Measurements from ENCODE around the gene MVP.
"Not testable (repeated sequence)": the region's sequence is repeated elsewhere in the genome, so short reads cannot be mapped to it uniquely, and the experiment has no call there.

Gene MVP

DNA sequence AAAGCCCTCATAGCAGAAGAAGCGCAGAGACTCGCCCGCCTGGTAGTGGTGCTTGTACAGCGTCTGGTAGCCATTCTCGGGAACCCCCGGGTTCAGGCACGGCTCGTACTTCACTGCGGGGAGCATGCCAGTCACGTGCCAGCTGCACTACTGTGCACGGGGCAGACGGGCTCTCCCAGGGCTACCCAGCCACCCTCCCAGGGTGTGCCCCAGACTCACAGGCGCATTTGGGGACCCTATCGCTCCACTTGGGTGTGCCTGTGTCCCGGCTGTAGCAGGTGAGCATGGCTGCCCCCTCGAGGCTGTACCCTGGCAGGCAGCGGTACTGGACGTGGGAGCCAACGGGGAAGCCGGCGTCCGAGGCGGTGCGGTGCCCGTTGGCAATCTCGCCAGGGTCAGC lies 53.1 kb downstream of the MVP start:
- H3K27me3 Mint-ChIP-seq = peaks cover 27 to 29% of the 10 kb centered on the region in 2 donors
- H3K4me1 Mint-ChIP-seq = peaks cover 12 to 18% of the 10 kb centered on the region in 2 donors
- DNase-seq (no peak), ATAC-seq (replicated peaks) (no peak)
- peaks cover 0 to 4% of the 10 kb centered on the region in 2 donors for H3K36me3 Mint-ChIP-seq
- peaks cover 5% of the 10 kb centered on the region in 2 donors for H3K9me3 Mint-ChIP-seq
- no peak overlapping the region for H3K27ac Mint-ChIP-seq
- H3K4me3 Mint-ChIP-seq = no peak overlapping the region

DNA sequence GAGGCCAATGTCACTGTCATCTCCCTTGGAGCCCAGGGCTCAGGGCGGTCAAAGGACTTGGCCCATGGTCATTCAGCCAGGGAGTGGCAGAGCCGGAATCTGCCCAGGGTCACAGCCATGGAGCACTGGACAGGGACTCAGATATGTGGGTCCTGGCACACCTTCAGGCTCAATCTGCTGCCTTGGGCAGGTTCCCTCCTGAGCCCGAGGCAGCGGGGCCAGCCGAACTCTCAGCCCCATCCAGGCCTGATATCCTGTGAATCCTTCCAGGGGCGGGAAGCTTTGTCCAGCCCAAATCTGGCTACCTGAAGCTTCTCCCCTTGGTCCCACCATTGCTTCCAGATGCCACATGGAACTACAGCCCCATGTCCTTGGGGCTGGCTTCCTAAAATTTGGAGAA lies 54.9 kb downstream of the MVP start:
- H3K4me3 Mint-ChIP-seq = no peak overlapping the region
- peaks cover 5% of the 10 kb centered on the region in 2 donors for H3K9me3 Mint-ChIP-seq
- no peak for DNase-seq
- peaks cover 37 to 40% of the 10 kb centered on the region in 2 donors for H3K27me3 Mint-ChIP-seq
- no peak for ATAC-seq (replicated peaks)
- H3K4me1 Mint-ChIP-seq = peaks cover 12 to 18% of the 10 kb centered on the region in 2 donors
- H3K27ac Mint-ChIP-seq = no peak overlapping the region
- H3K36me3 Mint-ChIP-seq = peaks cover 0 to 4% of the 10 kb centered on the region in 2 donors

DNA sequence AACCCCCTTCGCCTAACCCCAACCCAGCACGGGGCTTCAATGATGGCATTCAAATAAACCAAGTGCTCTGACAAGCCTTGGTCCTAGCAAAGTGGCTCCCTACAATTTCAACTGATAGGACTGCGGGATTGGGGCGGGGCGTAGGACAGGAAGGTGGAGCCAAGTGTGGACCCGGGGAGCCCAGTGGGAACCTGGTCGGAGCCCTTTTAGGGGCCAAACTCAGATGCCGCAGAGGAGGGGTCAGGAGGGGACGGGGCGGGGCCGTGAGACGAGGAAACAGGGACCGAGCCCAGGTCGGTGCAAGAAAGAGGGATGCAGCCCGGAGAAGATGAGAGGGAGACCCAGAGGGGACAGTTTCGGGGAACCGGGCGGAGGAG lies 55.9 kb downstream of the MVP start:
- no peak for DNase-seq

DNA sequence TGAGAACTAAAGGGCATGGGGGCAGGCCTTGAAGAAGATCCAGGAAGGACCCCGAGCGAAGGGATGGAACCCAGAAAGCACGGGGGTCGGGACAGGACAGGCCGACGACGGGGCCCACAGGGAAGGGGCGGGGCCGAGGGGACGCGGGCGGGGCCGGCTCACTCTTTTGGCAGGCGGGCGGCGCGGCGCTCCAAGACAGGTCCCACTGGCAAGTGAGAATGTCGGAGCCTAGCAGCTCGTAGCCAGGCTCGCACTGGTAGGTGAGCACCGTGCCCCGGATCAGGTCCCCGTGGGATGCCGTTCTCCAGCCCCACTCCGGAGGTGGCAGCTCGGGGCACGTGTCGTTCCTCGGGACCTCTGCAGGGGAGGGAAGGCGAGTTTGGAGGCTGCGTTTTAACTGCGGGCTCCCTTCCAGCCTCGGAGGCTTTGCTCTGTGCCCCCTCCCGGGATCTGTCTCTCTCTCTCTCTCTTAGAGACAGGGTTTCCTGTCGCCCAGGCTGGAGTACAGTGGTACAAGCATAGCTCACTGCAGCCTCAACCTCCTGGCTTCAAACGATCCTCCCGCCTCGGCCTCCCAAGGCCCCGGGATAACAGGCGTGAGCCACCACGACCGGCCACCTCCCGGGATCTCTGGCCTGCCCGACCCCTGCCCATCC lies 56.5 kb downstream of the MVP start:
- Mint-ChIP-seq H3K27ac (no peak overlapping the region), H3K4me3 (peak overlapping the region; percentile 68 to 72), H3K4me1 (peaks cover 12 to 18% of the 10 kb centered on the region in 2 donors), H3K27me3 (peaks cover 42 to 46% of the 10 kb centered on the region in 2 donors), H3K36me3 (peaks cover 0 to 4% of the 10 kb centered on the region in 2 donors), H3K9me3 (peaks cover 5% of the 10 kb centered on the region in 2 donors)
- DNase-seq (no peak), ATAC-seq (replicated peaks) (peak; percentile 39 to 41)

More for the DNA sequence above, 55.9 kb downstream of the MVP start:
- Mint-ChIP-seq H3K36me3 (peaks cover 0 to 4% of the 10 kb centered on the region in 2 donors), H3K4me3 (peak overlapping the region; percentile 68 to 72), H3K27me3 (peaks cover 41 to 45% of the 10 kb centered on the region in 2 donors), H3K9me3 (peaks cover 5% of the 10 kb centered on the region in 2 donors), H3K27ac (no peak overlapping the region), H3K4me1 (peaks cover 12 to 18% of the 10 kb centered on the region in 2 donors)
- no peak for ATAC-seq (replicated peaks)

DNA sequence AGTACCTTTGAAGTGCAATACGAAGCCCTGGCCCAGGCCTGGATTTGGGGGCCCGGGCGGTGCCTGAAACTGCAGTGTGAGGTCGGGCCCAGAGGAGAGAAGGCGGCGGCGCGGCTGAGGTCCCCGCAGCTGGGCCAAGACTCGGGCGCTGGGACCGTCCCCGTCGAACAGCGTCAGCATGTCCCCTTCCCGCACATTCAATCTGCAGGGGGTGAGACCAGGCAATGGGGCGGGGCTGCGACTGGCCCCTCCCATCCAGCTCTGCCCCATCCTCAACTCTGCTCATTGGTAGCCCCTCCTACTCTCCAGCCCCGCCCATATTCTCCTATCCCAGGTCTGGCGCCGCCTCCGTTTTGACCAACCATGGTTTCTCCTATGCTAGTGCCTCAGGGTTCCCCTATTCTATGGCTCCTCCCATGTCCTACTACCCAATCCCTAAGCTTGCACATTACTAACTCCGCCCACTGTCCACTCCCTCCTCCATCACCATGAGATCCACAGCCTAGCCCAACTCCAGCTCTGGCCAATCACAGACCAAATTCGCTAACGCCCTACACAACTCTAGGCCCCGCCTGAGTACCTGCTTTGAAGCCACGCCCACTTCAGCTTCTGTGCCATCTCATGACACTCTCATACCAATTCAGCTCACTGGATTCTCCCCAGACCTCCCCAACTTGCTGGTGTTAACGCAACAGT lies 57.2 kb downstream of the MVP start:
- H3K4me1 Mint-ChIP-seq = peaks cover 12 to 18% of the 10 kb centered on the region in 2 donors
- peak overlapping the region; percentile 51 to 61 for H3K4me3 Mint-ChIP-seq
- DNase-seq = peak; percentile 34
- no peak overlapping the region for H3K27ac Mint-ChIP-seq
- H3K27me3 Mint-ChIP-seq = peaks cover 42 to 46% of the 10 kb centered on the region in 2 donors
- H3K9me3 Mint-ChIP-seq = peaks cover 5% of the 10 kb centered on the region in 2 donors
- peaks cover 0 to 4% of the 10 kb centered on the region in 2 donors for H3K36me3 Mint-ChIP-seq
- ATAC-seq (replicated peaks) = peak; percentile 82 to 84

DNA sequence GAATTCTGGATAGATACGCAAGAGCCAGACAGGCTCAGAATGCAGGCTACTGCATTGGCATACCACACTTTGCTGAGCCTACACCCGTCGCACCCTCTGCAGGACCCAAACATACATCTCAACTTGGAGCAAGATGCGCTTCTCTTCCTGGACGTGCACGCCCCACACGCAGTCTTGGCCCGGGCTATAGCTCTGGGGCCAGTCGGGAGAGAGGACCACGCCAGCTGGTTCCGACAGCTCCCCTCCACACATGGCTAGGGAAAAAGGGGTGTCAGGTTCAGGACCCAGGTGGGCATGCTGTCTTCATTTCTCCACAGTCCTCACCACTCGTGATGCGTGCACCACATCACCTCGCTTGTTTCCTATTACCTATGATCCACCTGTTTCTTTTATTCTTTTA lies 57.9 kb downstream of the MVP start:
- Mint-ChIP-seq H3K9me3 (peaks cover 5% of the 10 kb centered on the region in 2 donors), H3K4me3 (no peak overlapping the region), H3K27me3 (peaks cover 47 to 51% of the 10 kb centered on the region in 2 donors), H3K4me1 (peaks cover 12 to 18% of the 10 kb centered on the region in 2 donors), H3K27ac (no peak overlapping the region), H3K36me3 (peaks cover 0 to 4% of the 10 kb centered on the region in 2 donors)
- DNase-seq (no peak), ATAC-seq (replicated peaks) (no peak)

DNA sequence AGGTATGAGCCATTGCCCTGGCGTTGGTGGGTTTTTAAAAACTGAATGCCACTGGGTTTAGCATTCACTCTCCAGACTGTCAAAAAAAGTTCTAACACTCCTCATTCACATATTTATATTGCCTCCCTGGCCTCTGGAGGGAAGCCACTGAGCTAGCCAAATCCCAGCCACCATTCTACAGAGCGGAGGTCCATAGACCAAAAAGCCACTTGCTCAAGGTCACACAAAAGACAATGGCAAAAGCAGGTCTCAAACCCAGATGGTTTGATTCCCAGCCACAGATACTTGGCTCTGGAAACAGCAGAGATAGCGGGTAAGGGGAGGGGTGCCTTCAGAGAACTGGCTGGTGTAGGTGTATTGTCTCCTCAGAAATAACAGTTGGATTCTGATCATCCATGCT lies 60.8 kb downstream of the MVP start:
- Mint-ChIP-seq H3K4me1 (peaks cover 12 to 18% of the 10 kb centered on the region in 2 donors), H3K27me3 (peaks cover 47 to 57% of the 10 kb centered on the region in 2 donors)

DNA sequence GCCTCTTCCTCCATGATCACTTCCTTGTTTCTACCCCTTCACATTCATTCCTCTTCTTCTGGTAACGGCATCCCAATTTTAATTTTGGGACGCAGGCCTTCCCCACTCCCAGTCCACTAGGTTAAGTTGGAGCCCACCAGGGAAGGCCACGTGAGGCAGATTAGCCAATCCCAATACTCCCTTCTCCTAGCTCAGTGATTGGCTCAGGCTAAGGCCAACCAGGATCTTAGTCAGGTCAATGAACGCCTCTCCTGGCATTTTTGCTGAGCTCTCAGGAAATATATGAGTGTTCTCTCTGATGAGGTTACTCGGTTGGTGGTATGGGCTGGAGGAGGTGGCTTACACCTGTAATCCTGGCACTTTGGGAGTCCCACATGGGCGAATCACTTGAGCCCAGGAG lies 63.7 kb downstream of the MVP start:
- DNase-seq = no peak
- ATAC-seq (replicated peaks) = no peak
- no peaks in the 10 kb centered on the region for H3K9me3 Mint-ChIP-seq
- no peak overlapping the region for H3K4me3 Mint-ChIP-seq
- H3K27me3 Mint-ChIP-seq = peaks cover 23 to 33% of the 10 kb centered on the region in 2 donors
- H3K27ac Mint-ChIP-seq = no peak overlapping the region
- H3K4me1 Mint-ChIP-seq = no peaks in the 10 kb centered on the region
- H3K36me3 Mint-ChIP-seq = no peaks in the 10 kb centered on the region

More for the DNA sequence above, 60.8 kb downstream of the MVP start:
- H3K4me3 Mint-ChIP-seq = no peak overlapping the region
- no peak overlapping the region for H3K27ac Mint-ChIP-seq
- ATAC-seq (replicated peaks) = no peak
- peaks cover 5% of the 10 kb centered on the region in 2 donors for H3K9me3 Mint-ChIP-seq
- H3K36me3 Mint-ChIP-seq = peaks cover 0 to 4% of the 10 kb centered on the region in 2 donors
- no peak for DNase-seq

DNA sequence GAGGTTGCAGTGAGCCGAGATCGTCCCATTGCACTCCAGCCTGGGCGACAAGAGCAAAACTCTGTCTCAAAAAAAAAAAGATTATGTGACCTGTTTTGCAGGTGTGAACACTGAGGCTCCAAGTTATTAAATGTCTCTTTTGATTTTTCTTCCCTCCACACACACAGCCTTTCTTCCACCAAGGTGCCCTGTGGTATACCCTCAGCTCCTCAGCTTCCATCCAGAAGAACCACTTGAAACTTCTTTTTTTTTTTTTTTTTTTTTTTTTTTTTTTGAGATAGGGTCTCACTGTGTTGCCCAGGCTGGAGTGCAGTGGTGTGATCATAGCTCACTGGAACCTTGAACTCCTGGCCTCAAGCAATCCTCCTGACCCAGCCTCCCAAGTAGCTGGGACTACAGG lies 69.1 kb downstream of the MVP start:
- not testable (repeated sequence) for H3K4me3 Mint-ChIP-seq

DNA sequence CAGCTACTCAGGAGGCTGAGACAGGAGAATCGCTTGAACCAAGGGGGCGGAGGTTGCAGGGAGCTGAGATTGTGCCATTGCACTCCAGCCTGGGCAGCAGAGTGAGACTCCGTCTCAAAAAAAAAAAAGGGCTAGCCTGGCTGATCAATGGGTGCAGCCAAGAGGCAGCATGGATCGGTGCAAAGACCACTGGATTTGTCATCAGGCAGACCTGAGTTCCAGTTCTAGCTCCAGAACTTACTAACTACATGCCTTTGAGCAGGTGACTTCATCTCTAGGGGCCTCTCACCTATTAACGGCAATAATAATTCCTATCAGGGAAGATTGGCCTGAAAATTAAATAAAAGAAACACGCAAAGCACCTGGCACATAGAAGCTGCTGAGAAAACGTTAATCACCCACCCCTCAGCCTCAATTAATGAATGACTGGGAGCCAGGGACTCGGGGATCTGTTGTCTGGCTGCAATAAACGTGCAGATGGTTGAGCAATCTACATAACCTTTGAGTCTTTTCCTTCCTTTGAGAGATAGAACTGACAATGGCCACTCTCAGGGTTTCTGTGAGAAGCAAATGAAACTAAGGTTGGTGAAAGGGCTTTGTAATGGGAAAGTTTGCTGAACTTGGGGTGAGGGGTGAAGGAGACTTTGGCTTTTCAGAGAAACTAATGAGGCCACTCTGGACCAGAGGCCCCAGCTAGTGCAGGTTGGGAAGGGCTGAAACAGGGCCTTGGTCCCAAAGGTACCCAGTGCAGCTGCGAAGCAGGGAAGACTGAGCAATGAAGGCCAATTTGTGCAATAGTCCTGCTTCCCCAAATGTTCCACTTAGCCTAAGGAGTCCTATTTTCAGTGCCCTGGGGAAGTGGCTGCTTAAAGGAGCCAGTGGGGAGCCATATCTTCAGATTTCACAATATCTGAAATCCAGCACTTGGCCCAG lies 71.5 kb downstream of the MVP start:
- ATAC-seq (replicated peaks) = no peak
- Mint-ChIP-seq H3K9me3 (no peaks in the 10 kb centered on the region), H3K27me3 (peaks cover 15% of the 10 kb centered on the region in 2 donors), H3K4me1 (no peaks in the 10 kb centered on the region), H3K36me3 (no peaks in the 10 kb centered on the region), H3K27ac (no peak overlapping the region), H3K4me3 (no peak overlapping the region)
- DNase-seq = no peak

More for the DNA sequence above, 69.1 kb downstream of the MVP start:
- not testable (repeated sequence) for H3K9me3 Mint-ChIP-seq; H3K27me3 Mint-ChIP-seq; H3K4me1 Mint-ChIP-seq; ATAC-seq (replicated peaks); H3K36me3 Mint-ChIP-seq; DNase-seq; H3K27ac Mint-ChIP-seq

DNA sequence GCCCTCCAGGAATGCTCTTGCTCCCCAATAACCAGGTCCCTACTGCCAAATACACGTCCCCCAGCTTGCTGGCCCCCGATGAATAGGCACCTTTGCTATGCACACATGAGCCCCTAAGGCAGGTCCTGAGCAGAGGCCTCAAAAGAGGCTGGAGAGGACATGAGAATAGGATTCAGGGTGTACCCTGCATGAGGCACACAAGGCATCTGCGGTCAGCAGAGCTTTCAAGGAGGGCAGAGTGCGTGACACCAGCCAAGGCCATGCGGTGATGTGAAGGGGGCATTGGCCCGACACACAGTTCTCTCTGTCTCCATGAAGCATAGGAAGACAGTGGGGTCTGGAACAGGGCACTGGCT lies 72.2 kb downstream of the MVP start:
- no peak overlapping the region for H3K27ac Mint-ChIP-seq
- H3K9me3 Mint-ChIP-seq = no peaks in the 10 kb centered on the region
- ATAC-seq (replicated peaks) (no peak), DNase-seq (no peak)
- H3K4me3 Mint-ChIP-seq = no peak overlapping the region
- H3K36me3 Mint-ChIP-seq = peaks cover 0 to 2% of the 10 kb centered on the region in 2 donors
- H3K4me1 Mint-ChIP-seq = peaks cover 0 to 3% of the 10 kb centered on the region in 2 donors
- H3K27me3 Mint-ChIP-seq = peaks cover 19 to 20% of the 10 kb centered on the region in 2 donors

DNA sequence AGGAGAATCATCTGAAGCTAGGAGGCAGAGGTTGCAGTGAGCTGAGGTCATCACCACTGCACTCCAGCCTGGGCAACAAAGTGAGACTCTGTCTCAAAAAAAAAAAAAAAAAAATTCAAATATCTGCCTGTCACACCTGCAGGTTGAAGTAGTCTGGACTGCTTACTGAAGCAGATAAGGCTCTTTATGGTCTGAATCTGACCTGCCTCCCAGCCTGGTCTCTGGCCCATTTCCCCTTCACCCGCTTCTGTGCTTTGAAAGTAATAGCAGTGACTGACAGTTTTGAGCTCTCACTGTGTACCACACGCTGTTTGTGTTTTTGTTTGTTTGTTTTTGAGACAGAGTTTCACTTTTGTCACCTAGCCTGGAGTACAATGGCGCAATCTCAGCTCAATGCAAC lies 73.3 kb downstream of the MVP start:
- ATAC-seq (replicated peaks) (no peak), DNase-seq (no peak)
- peaks cover 30 to 31% of the 10 kb centered on the region in 2 donors for H3K27me3 Mint-ChIP-seq
- no peaks in the 10 kb centered on the region for H3K9me3 Mint-ChIP-seq
- peaks cover 5 to 6% of the 10 kb centered on the region in 2 donors for H3K4me1 Mint-ChIP-seq
- H3K36me3 Mint-ChIP-seq = peaks cover 0 to 3% of the 10 kb centered on the region in 2 donors
- H3K27ac Mint-ChIP-seq = no peak overlapping the region
- H3K4me3 Mint-ChIP-seq = no peak overlapping the region

DNA sequence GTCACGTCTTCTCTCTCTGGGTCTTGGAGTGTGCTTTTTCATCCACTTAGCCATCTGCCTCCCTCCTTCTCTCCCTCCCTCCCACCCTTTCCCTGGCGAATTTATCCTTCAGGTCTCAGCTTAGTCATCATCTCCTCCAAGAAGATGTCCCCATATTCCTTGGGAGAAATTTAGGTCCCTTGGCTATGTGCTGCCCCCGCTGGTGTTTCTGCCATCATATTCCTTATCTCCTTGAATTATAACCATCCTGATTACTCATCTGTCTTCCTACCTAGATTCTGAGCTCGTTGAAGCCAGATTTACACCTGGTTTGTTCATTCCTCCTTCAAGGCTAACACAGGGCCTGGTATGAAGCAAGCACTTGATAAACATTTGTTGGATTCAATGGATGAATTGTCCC lies 74.1 kb downstream of the MVP start:
- Mint-ChIP-seq H3K27ac (no peak overlapping the region), H3K36me3 (peaks cover 0 to 3% of the 10 kb centered on the region in 2 donors), H3K4me3 (no peak overlapping the region), H3K27me3 (peaks cover 38 to 39% of the 10 kb centered on the region in 2 donors), H3K4me1 (peaks cover 5 to 14% of the 10 kb centered on the region in 2 donors), H3K9me3 (no peaks in the 10 kb centered on the region)
- DNase-seq (no peak), ATAC-seq (replicated peaks) (no peak)

DNA sequence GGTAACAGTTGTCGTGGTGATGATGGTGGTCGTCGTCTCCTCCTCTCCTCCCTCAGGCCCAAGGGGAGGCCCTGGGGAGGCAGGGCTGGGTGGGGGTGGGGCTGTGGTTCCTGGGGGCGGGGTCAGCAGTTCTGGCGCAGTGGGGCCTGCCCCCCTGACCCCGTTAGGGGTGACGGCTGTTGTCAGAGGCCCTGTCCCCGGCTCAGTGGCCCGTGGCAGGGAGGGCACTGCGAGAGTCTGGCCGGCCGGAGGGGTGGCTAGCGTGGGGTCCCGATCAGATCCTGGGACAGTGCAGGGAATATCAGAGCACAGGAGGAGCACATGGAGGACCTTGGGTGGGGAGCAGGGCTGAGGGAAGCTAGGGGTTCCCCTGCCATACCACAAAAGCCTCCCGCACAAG lies 76.6 kb downstream of the MVP start:
- H3K27ac Mint-ChIP-seq = no peak overlapping the region
- H3K27me3 Mint-ChIP-seq = peaks cover 45 to 49% of the 10 kb centered on the region in 2 donors
- peaks cover 10 to 27% of the 10 kb centered on the region in 2 donors for H3K4me1 Mint-ChIP-seq
- no peaks in the 10 kb centered on the region for H3K9me3 Mint-ChIP-seq
- H3K36me3 Mint-ChIP-seq = peaks cover 0 to 3% of the 10 kb centered on the region in 2 donors
- DNase-seq = no peak
- ATAC-seq (replicated peaks) = no peak
- H3K4me3 Mint-ChIP-seq = no peak overlapping the region
